ENCODE data around the gene DPM3.
"Not testable (repeated sequence)": the region's sequence is repeated elsewhere in the genome, so short reads cannot be mapped to it uniquely, and the experiment has no call there.

DPM3 gene

DNA sequence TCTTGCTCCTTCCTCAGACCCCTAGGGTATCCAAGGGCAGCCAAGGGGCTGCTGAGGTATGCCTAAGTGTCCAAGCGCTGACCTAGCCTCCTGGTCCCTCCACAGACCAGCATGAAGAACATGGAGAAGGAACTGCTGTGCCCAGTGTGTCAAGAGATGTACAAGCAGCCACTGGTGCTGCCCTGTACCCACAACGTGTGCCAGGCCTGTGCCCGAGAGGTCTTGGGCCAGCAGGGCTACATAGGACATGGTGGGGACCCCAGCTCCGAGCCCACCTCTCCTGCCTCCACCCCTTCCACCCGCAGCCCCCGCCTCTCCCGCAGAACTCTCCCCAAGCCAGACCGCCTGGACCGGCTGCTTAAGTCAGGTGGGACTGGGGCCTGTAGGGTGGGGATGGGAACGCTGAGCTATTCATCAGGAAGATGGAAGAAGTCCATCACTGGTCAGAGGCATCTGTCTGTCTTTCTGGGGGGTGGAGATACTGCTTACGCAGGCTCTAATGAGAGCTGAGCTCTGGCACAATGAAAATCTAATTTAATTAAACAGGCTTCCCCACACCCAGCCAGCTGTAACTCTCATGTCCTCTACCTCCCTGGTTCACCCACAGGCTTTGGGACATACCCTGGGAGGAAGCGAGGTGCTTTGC is 35.1 kb upstream of the DPM3 start:
- DNase-seq: no peak

DNA sequence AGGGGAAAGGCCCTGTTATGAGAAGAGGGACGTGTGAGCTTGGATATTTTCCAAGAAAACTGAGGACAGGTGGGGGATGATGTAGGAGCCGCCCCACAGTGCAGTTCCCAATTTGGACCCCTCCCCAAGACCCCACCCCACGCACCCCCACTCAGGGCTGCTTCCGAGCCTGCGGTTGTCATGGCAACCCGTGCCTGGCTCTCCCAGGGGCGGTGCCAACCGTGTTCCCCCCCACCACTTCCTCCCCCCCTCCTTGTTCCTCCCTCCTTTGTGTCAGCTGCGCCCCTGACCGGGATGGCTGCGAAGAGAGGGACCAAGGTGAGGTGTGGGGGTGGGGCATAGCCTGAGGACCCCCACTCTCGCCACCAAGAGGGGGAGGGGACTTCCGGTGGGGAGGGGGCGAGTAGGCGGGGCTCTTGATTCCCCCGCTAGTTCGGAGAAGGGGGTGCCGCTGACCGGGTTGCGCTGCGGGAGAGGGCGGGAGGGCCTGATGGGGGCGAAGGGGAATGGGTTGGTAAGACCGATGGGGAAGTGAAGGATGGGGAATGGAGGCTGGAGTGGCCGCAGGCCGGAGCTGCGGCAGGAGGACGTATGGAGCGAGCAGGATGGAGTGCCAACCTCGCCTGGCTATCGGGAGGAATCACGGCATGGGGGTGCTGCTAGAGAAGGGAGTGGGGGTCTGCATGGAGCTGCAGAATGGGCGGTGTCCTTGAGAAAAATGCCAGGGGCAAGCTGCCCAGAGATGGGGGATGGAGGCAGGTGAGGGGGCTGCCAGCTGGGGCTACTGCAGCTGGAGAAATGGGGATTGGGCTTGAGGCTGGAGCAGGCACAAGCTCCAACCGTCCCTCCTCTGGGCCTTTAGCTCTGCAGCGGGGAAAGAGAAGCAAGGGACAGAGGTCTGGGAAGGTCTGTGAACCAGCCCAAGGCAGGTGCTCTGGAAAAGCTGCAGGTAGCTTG is 34.3 kb upstream of the DPM3 start:
- DNase-seq: peak; percentile 81

DNA sequence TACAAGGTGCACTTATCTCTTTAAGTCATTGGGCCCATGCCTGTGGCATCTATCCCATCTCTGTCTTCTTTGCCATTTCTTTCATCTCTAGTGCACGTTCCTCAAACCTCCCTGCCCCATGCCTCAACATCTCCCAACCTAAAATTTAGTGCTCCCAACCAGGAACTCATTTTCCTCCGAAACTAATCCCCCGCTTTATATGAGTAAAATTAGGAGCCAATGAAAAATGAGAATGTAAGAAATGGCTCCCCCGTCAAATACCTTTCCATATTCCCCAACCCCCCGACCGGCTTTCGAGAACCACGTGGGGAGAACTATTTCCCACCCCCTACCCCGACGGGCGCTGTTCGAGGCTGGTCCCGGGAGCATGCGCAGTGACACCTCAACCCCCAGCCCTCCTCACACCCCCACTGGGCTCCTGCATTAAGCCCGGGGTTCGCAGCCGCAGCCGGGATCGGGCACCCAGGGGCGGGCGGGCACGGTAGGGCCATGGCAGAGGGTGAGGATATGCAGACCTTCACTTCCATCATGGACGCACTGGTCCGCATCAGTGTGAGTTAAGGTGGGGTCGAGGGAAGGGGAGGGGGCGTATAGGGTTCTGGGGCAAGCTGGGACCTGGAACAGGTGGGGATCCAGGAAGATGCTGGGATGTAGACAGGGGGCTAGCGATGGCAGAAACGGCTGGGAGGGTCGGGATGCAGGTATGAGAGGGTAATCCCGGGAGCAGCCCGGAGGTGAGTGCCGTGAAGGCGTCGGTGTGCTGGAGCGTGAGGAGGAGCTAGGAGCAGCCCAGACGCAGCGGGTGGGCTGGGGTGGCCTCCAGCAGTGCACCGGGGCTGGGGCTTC is 33.4 kb upstream of the DPM3 start, which contains the start of gene TRIM46:
Gene TRIM46 (plus strand): TSS at position 372 of the 846 bp plus-strand sequence. CDS start 118 bp downstream, at position 490.
- DNase-seq: peak; percentile 82

DNA sequence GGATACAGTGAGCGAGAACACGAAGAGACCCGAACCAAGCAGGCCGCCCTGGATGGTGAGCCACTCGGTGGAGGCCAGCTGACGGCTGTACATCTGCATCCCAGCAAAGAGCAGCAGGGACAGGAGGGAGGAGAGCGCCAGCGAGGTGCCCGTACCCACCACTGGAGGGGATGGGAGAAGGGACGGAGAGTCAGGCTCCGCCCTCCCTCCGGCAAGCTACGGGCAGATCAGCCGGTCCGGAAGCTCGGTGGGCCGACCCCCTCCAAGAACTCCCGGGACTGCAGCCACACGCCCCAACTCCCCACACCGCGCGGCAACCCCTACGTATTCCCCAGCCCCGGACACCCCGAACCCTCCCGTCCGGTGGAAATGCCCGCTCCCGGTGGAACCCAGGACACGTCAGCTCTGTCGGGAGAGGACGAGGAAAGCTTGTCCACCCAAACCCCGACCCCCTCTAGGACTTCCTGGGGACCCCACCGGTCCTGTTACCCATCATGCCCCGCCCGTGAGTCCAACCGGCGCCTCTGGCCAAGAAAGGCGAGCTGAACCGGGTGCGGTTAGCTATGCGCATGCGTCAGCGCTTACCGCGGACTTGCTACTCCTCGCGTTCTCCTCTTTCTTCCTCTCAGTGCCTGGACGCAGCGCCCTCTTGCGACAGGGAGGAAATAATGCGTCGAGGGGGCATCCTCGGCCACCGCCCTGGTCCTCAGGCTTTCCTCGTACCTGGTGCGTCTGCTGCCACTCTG is 32.6 kb upstream of the DPM3 start, which contains the start of gene KRTCAP2:
Gene KRTCAP2 (minus strand): TSS at position 573 of the 746 bp plus-strand sequence. CDS start 80 bp downstream, at position 493.
- DNase-seq: peak; percentile 95

DNA sequence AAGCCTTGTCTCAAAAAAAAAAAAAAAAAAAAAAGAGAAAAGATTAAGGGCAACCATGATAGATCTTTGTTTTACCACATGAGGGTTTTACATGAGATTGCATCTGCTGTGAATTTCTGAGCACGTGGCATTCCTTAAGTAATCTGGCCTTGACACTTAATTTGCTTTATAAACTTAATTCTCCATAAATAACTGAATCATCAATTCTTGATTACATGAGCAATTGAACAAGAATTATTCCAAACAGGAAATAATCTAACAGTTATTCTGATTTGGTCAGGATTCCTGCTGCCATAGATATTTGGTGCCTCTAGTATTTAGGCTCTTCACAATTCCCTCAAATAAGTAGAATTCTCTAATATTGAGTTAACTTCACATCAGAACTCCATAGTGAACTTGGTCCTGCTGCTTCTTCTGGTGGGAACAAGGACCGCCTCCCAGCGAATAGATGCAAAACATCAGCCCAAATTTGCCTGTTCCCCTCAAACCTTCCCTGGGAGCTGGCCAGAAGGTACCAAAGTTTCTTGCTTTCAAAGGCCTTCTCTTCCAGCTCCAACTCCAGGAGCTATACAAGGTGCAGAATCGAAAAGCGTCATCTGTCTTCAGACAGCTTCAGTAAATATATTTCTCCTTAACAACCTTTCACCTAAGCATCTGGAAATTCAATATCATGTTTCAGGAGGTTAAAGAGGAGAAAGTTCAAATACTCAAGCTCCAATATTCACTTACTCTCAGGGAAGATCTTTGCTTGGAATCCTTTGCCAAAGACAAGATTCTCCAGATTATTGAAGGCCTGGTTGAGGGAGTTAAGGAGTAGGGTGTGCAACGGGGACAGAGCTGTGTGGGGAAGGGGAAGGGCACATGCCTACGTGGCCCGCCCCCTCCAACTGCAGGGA is 31.8 kb upstream of the DPM3 start:
- DNase-seq: no peak

DNA sequence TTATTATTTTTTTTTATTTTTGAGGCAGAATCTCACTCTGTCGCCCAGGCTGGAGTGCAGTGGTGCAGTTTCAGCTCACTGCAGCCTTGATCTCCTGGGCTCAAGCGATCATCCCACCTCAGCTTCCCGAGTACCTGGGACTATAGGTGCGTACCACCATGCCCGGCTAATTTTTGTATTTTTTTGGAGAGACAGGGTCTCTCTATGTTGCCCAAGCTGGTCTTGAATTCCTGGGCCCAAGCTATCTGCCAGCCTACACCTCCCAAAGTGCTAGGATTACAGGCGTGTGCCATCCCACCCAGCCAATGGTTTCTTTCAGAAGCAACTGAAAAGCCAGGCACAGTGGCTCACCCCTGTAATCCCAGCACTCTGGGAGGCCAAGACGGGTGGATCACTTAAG is 30.5 kb upstream of the DPM3 start:
- no peak for DNase-seq

DNA sequence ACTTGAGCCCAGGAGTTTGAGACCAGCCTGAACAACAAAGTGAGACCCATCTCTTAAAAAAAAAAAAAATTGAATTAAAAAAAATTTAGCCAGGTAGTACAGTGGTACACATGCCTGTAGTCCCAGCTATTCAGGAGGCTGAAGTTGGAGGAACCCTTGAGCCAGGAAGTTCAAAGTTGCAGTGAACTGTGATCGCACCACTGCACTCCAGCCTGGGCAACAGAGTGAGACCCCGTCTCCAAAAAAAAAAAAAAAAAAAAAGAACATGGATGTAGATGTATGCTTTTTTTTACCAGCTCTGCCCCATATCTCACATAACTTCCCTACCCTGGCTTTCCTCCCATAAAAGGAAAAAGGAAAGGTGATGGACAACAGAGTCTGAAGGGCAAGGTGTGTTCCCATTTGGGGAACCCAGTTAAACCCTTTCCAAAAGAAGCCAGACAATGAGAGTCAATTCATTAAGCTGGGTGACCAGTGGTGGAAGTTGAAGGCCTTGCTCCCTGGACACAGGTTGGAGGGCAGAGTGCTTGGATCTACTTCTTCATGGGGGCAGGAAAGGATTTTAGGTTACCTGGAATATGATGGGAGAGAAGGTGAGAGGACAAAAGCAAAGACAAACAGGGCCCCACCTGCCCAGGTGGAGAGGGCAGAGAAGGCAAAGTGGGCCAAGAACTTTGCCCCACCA is 29.9 kb upstream of the DPM3 start:
- no peak for DNase-seq

DNA sequence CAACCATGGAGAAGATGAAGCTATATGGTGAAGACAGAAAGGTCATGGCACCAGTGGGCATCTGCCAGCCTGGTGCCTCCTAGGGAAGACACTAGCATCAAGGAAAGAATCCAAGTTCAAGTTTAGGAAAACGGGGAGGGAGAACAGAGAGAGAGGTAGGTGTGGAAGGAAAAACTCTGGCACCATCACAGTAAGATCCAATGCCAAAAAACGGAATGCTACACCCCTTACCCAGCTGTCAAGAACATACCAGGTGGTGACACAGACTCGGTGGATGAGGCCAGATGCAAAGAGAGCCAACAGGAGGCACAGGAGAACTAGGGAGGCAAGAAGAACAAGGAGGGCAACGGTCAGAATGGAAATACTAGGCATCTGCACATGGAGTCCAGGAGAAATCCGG is 29.2 kb upstream of the DPM3 start:
- DNase-seq: no peak

DNA sequence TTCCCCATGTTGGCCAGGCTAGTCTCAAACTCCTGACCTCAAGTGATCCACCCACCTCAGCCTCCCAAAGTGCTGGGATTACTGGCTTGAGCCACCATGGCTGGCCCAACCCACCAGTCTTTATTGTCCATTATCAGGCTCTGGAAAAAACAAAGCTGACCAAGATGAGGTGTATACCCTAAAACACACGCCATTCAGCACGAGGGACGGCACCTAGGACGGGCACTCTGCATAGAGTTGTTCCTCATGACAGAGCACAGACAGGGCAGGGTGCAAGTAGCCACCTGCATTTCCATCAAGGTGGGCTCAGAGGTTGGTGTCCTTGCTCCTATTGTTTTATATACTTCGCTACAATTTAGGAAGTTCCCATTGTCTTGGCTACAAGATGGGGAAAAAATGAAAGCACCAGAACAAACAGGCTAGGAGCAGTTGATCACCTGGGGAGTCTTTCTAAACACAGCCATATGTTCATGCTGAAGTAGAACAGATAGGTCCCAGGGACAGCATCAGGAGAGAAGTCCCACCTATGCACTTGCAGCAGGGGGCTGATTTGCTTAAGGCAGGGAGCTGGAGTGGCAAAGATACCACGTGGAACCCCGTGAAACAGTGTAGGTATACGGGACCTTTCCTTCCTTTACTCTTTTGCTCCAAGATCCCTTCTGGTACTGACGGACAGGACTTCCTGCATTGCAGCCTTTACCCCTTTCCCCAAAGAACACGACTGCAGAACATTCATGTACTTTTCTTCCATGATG is 28.3 kb upstream of the DPM3 start:
- no peak for DNase-seq

DNA sequence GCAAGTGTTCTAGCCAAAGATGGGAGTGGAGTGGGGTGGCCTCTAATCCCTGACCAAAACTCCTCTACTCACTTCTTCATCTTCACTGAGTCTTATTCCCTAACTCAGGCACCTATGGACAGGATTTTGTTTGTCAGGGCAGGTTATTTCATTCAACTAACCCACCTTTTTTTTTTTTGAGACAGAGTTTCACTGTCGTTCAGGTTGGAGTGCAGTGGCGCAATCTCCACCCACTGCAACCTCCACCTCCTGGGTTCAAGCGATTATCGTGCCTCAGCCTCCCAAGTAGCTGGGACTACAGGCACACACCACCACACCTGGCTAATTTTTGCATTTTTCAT is 27.7 kb upstream of the DPM3 start:
- DNase-seq: not testable (repeated sequence)

DNA sequence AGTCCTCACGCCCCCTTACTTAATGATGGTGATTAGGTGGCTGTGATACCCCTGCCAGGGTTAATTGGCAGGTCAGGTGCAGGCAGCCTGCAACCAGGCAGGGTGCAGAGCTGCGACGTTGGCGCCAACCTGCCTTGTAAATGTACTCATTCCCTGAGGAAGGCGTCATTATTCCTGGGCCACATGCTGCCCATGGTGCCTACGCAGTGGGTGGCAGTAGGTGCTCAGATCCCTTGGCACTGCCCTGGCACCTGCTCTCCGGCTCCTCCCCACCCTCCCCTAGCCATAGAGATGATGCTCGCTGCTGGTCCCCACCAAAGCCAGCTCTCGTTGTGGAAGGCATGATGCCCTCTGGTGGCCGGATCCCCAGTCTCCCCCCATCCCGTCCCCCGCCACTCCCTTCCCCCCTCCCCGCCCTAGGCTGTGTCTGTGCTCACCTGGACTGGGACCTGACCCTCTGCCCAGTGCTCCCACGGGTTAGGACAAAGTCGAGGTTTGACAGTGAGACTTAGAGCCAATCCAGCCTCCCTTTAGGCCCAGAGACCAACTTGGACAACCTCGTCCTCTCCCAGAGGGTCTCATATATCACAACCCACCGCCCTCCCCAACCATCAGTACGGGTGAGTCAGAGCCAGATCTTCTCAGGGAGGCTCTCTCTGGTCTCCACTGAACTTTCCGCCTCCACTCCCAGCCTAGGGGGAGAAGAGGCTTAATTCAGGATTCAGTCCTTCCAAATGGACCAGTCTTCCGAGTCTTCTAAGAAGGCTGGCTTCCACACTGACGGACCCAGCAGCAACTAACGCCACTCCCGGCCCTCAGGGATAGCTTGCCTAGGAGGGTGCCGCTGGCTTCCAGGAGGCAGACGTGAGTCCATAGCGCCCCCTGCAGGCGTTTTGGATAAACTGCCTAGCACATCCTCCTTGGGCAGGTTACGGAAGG is 27.1 kb upstream of the DPM3 start:
- peak; percentile 92 for DNase-seq

DNA sequence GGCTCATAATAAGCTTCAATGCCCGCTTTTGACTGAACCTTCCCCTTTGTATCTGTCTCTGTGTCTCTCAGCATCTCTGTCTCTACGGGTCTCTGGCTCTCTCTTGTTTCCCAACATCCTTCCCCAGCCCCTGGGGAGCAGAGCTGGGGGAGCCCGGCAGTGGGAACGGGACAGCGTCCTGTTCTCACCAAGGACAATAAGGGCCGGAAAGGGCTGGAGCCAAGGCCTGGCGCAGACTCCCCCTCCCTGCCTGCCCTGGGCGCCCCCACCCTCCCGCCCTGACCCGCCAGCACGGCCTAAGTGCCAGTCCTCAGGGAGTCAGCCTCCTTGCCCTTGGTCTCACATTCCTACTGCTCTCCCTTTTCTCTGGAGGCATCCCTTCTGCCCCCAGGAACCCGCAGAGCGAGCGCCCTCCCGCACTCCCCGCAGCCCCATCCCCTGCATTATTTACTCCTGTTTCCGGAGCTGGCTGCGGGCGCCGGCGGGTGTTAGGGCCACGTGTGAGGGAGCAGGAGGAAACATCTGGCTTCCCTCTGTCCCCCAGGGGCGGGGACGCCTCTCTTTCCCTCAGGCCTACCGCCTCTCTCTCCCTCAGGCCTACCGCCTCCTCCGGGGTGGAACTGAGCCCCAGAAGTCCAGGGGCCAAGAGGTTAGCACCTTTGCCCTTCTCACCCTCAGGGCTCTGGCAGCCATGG is 26.3 kb upstream of the DPM3 start:
- no peak for DNase-seq

DNA sequence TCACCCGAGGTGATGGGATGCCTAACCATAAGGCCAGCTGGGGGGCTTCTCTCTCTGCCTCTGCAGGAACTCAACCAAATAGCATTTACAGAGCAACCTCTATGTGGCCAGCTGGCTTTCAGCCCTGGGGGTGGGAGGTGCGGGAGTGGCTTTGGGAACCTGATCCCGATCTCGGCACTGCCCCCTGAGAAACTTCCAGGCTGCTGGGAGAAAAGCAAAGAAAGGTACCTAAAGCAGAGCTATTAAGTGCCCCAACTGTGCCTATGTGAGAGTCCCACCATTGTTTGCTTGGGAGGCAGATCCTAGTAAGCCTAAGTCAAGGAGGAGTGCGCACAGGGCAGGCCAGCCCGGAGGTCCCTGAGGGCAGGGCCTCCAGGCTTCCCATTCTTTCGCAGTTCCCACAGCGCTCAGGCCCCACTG is 25.7 kb upstream of the DPM3 start:
- no peak for DNase-seq

DNA sequence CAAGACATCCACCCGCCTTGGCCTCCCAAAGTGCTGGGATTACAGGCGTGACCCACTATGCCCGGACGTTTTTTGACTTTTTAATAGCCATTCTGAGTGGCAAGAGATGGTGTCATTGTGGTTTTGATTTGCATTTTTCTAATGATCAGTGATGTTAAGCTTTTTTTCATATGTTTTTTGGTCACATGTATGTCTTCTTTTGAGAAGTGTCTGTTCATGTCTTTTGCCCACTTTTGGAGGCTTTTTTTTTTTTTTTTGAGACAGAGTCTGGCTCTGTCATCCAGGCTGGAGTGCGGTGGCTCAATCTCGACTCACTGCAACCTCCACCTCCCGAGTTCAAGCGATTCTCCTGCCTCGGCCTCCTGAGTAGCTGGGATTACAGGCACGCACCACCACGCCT is 24.3 kb upstream of the DPM3 start:
- not testable (repeated sequence) for DNase-seq

DNA sequence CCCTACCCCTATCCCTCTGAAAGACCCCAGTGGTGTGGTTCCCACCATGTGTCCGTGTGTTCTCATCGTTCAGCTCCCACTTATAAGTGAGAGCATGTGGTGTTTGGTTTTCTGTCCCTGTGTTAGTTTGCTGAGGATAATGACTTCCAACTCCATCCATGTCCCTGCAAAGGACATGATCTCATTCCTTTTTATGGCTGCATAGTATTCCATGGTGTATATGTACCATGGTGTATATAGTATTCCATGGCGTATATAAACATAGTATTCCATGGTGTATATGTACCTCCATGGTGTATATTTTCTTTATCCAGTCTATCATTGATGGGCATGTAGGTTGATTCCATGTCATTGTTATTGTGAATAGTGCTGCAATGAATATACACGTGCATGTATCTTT is 23.5 kb upstream of the DPM3 start:
- DNase-seq: not testable (repeated sequence)

DNA sequence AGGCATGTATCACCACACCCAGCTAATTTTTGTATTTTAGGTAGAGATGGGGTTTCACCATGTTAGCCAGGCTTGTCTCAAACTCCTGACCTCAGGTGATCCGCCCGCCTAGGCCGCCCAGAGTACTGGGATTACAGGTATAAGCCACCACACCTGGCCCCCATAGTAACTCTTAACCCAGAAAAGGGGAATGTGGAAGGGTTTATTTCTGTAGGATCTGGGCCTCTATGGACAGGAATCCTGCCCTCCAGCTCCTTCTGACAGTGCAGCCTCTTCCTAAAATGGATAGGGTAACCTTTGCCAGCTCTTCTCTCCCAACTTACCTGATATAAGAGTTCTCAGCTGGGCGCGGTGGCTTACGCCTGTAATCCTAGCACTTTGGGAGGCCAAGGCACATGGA is 22.3 kb upstream of the DPM3 start:
- not testable (repeated sequence) for DNase-seq

DNA sequence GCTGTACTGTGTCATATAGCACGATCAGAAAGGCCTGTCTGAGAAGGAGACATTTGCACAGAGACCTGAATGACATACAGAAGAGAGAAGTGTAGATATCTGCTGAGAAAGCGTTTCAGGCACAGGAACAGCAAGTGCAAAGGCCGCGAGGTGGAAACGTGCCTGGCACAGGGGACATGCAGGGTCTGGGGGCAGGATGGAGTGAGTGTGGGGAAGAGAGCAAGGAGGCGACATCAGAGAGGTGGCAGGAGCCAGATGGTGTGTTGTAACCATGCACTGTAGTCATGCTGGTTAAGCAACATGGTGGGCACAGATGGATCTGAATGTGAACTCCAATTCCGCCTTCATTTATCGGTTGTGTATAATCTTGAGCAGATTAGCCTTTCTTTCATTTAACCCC is 19.8 kb upstream of the DPM3 start:
- DNase-seq: no peak

DNA sequence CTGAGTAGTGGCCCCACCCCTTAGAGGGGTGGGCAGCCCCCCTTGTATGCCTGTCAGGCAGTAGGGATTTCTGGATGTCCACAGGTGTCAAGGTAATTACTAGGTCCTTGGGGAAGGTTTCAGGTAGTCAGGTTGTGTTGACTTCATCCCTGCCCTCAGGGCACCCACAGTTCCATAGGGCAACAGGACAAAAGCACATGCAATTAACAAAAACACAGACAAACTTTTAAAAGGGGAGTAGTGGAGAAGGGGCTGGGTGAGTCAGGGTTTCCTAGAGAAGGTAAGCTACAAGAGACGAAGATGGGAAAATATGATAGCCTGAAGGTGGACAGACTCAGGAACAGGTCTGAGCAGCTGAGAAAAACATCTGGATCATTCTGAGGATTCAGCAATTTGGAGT is 18.7 kb upstream of the DPM3 start:
- no peak for DNase-seq

Measured in CD4-positive, alpha-beta T cell treated with Interleukin-6 for 4 hours (primary cell).